Measurements from ENCODE around the gene NR1I2. TPM values are rescaled to one million over a fixed set of nuclear protein-coding genes. Genes with fewer than 3 reads are reported as not detected.
A peak's percentile ranks its signal among the peaks of the same experiment; 100 is the strongest.

Gene NR1I2
- polyA plus RNA-seq, 3 donors: 0.07 TPM; not detected in 2

- no peak for TF ChIP-seq CTCF (IDR thresholded peaks at IDR 0.05)
- intact Hi-C loops (cut with micrococcal nuclease): no loop called here
- H3K4me2 ChIP-seq (replicated peaks; ENCODE audit: extremely low read depth, low read length, poor library complexity, severe bottlenecking): no peak overlapping the region
These were observed 8.5 kb downstream of the NR1I2 start for GRCh38 chr3:119790369-119790768.

GRCh38 chr3:119792270-119792669, 10.4 kb downstream of the NR1I2 start:
- H3K27ac ChIP-seq (ENCODE audit: low read depth in 1 of 2, low read length in 2 of 2): no peak overlapping the region
- no peaks in the 10 kb centered on the region for H3K27me3 ChIP-seq (ENCODE audit: control insufficient read depth in 2 of 2, insufficient read depth in 2 of 2, low read length in 2 of 2)
- H3K9ac ChIP-seq (ENCODE audit: insufficient read depth, low read length, poor library complexity, severe bottlenecking): no peak overlapping the region
- DNase-seq: no peak
- no peaks in the 10 kb centered on the region for H4K20me1 ChIP-seq (ENCODE audit: insufficient read depth, low read length)
- no peaks in the 10 kb centered on the region for H3K4me1 ChIP-seq (ENCODE audit: control insufficient read depth in 1 of 2, insufficient read depth in 2 of 2, low read length in 2 of 2)
- Mint-ChIP-seq H3K27ac (peak overlapping the region in 1 of 7 donors; percentile 18), H3K36me3 (no peaks in the 10 kb centered on the region), H3K4me3 (no peak overlapping the region), H3K4me1 (peaks cover 8% of the 10 kb centered on the region), H3K27me3 (ENCODE audit: low read depth in 3 of 3) (peaks cover 0 to 2% (median 2%) of the 10 kb centered on the region in 3 donors), H3K9me3 (peaks cover 0 to 4% (median 0%) of the 10 kb centered on the region in 7 donors)
- H3K79me2 ChIP-seq (ENCODE audit: insufficient read depth, low read length): no peaks in the 10 kb centered on the region
- TF ChIP-seq CTCF (IDR thresholded peaks at IDR 0.05): no peak
- no peak overlapping the region for H3K4me3 ChIP-seq (replicated peaks in 1 of 3; ENCODE audit: low read depth in 2 of 3, low read length in 3 of 3)
- intact Hi-C loops (cut with micrococcal nuclease): no loop called here
- WGBS (ENCODE audit: insufficient coverage): 97% methylated on average over 8 of the region's 8 CpGs
- H2AFZ ChIP-seq (ENCODE audit: insufficient read depth, low read depth, low read length, poor library complexity, severe bottlenecking): no peak overlapping the region
- no peak overlapping the region for H3K4me2 ChIP-seq (replicated peaks; ENCODE audit: extremely low read depth, low read length, poor library complexity, severe bottlenecking)
- H3K9me3 ChIP-seq (replicated peaks in 1 of 2; ENCODE audit: control insufficient read depth in 1 of 2, insufficient read depth in 1 of 2, low read length in 2 of 2): no peaks in the 10 kb centered on the region
- H3K36me3 ChIP-seq (replicated peaks in 1 of 2; ENCODE audit: control insufficient read depth in 1 of 2, insufficient read depth in 2 of 2, low read length in 2 of 2): no peaks in the 10 kb centered on the region

More at GRCh38 chr3:119790369-119790768, 8.5 kb downstream of the NR1I2 start:
- Histone ChIP-seq H3K79me2 (ENCODE audit: insufficient read depth, low read length) (no peaks in the 10 kb centered on the region), H3K9me3 (replicated peaks in 1 of 2; ENCODE audit: control insufficient read depth in 1 of 2, insufficient read depth in 1 of 2, low read length in 2 of 2) (no peaks in the 10 kb centered on the region), H3K4me3 (replicated peaks in 1 of 3; ENCODE audit: low read depth in 2 of 3, low read length in 3 of 3) (no peak overlapping the region), H4K20me1 (ENCODE audit: insufficient read depth, low read length) (no peaks in the 10 kb centered on the region), H3K9ac (ENCODE audit: insufficient read depth, low read length, poor library complexity, severe bottlenecking) (no peak overlapping the region), H3K27me3 (ENCODE audit: control insufficient read depth in 2 of 2, insufficient read depth in 2 of 2, low read length in 2 of 2) (no peaks in the 10 kb centered on the region), H2AFZ (ENCODE audit: insufficient read depth, low read depth, low read length, poor library complexity, severe bottlenecking) (no peak overlapping the region), H3K36me3 (replicated peaks in 1 of 2; ENCODE audit: control insufficient read depth in 1 of 2, insufficient read depth in 2 of 2, low read length in 2 of 2) (no peaks in the 10 kb centered on the region), H3K4me1 (ENCODE audit: control insufficient read depth in 1 of 2, insufficient read depth in 2 of 2, low read length in 2 of 2) (no peaks in the 10 kb centered on the region), H3K27ac (ENCODE audit: low read depth in 1 of 2, low read length in 2 of 2) (no peak overlapping the region)
- Mint-ChIP-seq H3K9me3 (peaks cover 0 to 4% (median 0%) of the 10 kb centered on the region in 7 donors), H3K27ac (no peak overlapping the region), H3K27me3 (ENCODE audit: low read depth in 3 of 3) (peaks cover 0 to 2% (median 1%) of the 10 kb centered on the region in 3 donors), H3K4me1 (peaks cover 15% of the 10 kb centered on the region), H3K4me3 (no peak overlapping the region), H3K36me3 (no peaks in the 10 kb centered on the region)
- no CpG with 5 or more reads among the region's 3 CpGs for WGBS (ENCODE audit: insufficient coverage)
- DNase-seq: no peak
